Esophagus muscularis mucosa (tissue), 4 donors: ENCODE results near the gene FBXO24. TPM values are rescaled to one million over a fixed set of nuclear protein-coding genes. Genes with fewer than 3 reads are reported as not detected.

Experiments used
- DNase-seq: peaks from one replicate; pipeline ENCODE4 v3.0.0-alpha.2; 2017; ENCODE audit errors: extremely low spot score
- H3K27ac ChIP-seq, 4 donors: fragments of 200-600 bp; sonication (generic); replicated peaks in 1 of 4; 1 replicate in 3 of 4; 2 replicates in 1 of 4; pipeline ENCODE4 v1.5.1; 2016 to 2019; ENCODE audit warnings: mild to moderate bottlenecking in 1 of 4
- H3K27me3 ChIP-seq, 4 donors: fragments of 200-600 bp; sonication (generic); one replicate each; pipeline versions ENCODE4 v1.5.1 to v1.6.0; 2016 to 2019
- H3K36me3 ChIP-seq, 4 donors: fragments of 200-600 bp; sonication (generic); one replicate each; pipeline ENCODE4 v1.5.1; 2016 to 2019
- H3K4me1 ChIP-seq, 4 donors: fragments of 200-600 bp; sonication (generic); one replicate each; pipeline ENCODE4 v1.5.1; 2016 to 2019
- H3K4me3 ChIP-seq, 4 donors: fragments of 200-600 bp; sonication (generic); 1 replicate in 2 of 4; 2 replicates in 2 of 4; pipeline ENCODE4 v1.5.1; 2016 to 2019; ENCODE audit warnings: mild to moderate bottlenecking in 4 of 4, moderate library complexity in 1 of 4
- H3K9me3 ChIP-seq, 4 donors: fragments of 200-600 bp; sonication (generic); 1 replicate in 3 of 4; 2 replicates in 1 of 4; pipeline ENCODE4 v1.5.1; 2016 to 2019
- EP300 ChIP-seq: sonication (generic); formaldehyde crosslinking; IDR thresholded peaks from one replicate; pipeline ENCODE4 v1.6.1; 2017; ENCODE audit warnings: antibody characterized with exemption
- POLR2A ChIP-seq: fragments of 450-650 bp; IDR thresholded peaks from one replicate; pipeline ENCODE4 v1.6.1; 2017; ENCODE audit warnings: antibody characterized with exemption, moderate library complexity, mild to moderate bottlenecking, low read depth
- POLR2AphosphoS5 ChIP-seq, 2 donors: sonication (generic); formaldehyde crosslinking; IDR thresholded peaks; one replicate each; pipeline ENCODE4 v1.6.1; 2017; ENCODE audit warnings: antibody characterized with exemption in 2 of 2
- WGBS: methylation state at CpG from one replicate; pipeline ENCODE4 v1.1.5; 2018; 5-methylcytosine and 5-hydroxymethylcytosine counted together
- intact Hi-C: fragments of 100-400 bp; cut with DNase I; formaldehyde crosslinking; loops from one replicate; pipeline ENCODE4 v1.15.1; 2023
- total RNA-seq, 4 donors: library from RNA; depleted of rRNA; stranded (reverse); fragments of >200 nt; gene quantifications; one replicate each; pipeline versions ENCODE4 v1.1.0 to v1.2.1, GENCODE V29; 2016
- TF ChIP-seq, protein P1 (sequence below), 3 experiments: fragments of 200-600 bp in 2 of 3; fragments of 450-650 bp in 1 of 3; sonication (generic) in 2 of 3; IDR thresholded peaks; one replicate each; pipeline ENCODE4 v1.5.1; 2017 to 2019; ENCODE audit warnings: antibody characterized with exemption in 3 of 3, mild to moderate bottlenecking in 2 of 3, moderate library complexity in 1 of 3

Gene FBXO24
- total RNA-seq, 4 donors from 2014 or later, result 0.13 to 0.83 (median 0.48) TPM

DNA sequence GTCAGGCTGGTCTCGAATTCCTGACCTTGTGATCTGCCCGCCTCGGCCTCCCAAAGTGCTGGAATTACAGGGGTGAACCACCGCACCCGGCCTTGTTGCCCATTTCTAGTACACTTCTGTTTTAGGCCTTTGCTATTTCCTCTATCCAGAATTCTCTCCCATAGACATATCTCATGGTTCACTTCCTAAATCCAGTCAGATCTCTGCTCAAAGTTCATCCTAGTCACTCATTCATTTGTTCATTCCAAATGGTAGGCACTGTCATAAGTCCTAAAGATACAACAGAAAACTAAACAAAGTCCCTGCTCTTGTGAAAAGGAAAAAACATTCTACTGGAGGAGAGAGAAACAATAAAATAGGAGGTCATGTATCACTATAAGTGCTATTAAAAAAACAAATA is 23.8 kb downstream of the FBXO24 start:
- TF ChIP-seq POLR2A (no peak), EP300 (no peak), POLR2AphosphoS5 (IDR thresholded peaks at IDR 0.05) (no peak)
- TF ChIP-seq, protein P1, sequence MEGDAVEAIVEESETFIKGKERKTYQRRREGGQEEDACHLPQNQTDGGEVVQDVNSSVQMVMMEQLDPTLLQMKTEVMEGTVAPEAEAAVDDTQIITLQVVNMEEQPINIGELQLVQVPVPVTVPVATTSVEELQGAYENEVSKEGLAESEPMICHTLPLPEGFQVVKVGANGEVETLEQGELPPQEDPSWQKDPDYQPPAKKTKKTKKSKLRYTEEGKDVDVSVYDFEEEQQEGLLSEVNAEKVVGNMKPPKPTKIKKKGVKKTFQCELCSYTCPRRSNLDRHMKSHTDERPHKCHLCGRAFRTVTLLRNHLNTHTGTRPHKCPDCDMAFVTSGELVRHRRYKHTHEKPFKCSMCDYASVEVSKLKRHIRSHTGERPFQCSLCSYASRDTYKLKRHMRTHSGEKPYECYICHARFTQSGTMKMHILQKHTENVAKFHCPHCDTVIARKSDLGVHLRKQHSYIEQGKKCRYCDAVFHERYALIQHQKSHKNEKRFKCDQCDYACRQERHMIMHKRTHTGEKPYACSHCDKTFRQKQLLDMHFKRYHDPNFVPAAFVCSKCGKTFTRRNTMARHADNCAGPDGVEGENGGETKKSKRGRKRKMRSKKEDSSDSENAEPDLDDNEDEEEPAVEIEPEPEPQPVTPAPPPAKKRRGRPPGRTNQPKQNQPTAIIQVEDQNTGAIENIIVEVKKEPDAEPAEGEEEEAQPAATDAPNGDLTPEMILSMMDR (IDR thresholded peaks at IDR 0.05), result no peak
- no peak overlapping the region for H3K27ac ChIP-seq
- intact Hi-C loops, result loop anchor here (5.0 to 10.0 kb wide), 2 partner anchors 62 to 245 kb away; partner anchors contain the start of genes GNB2 and SLC12A9
- no peaks in the 10 kb centered on the region for H3K27me3 ChIP-seq
- no peak overlapping the region for H3K4me3 ChIP-seq
- no peaks in the 10 kb centered on the region for H3K9me3 ChIP-seq
- no peak for DNase-seq
- H3K36me3 ChIP-seq, result peaks cover 0 to 9% (median 2%) of the 10 kb centered on the region in 4 donors
- H3K4me1 ChIP-seq, result peaks cover 19 to 28% (median 25%) of the 10 kb centered on the region in 4 donors
- 97% methylated on average over 5 of the region's 5 CpGs for WGBS

DNA sequence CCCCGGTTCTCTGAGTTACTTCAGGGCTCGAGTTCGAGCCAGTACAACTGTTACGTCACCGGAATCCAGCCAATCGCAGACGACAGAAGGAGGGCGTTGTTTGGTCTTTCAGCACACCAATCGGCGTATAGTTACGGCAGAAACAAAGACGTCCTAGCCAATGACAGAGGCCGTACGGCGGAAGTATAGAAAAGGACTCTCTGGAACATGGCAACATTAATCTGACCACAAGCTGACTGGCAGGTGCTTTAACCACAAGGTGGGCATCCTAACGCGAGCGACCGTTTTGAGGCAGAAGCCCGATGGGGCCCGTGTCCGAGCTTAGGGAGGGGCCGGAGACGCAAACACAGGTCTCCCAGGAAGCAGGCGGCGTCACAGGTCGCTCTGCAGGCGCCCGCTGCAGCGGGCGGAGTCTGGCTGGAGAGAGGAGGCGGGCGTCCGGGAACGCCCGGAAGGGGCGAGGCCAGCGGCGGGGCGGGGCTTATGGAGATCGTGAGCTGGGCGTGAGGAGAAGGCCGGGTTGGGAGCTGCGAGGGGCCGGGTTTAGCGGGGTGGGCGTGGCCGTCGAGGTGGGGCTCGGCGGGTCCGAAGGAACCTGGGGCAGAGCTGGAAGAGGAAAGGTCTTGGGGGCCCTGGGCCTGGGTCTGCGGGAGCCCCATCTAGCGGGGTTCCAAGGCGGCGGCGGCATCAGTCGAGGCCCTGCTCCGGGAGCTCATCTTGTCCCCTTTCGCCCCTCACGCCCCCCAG is 26.0 kb downstream of the FBXO24 start, which contains the start of gene MOSPD3:
MOSPD3 (plus strand) TSS at position 558 of the 747 bp plus-strand sequence. CDS start 252 bp downstream, outside the sequence.
- Histone ChIP-seq H3K4me1 (peaks cover 14 to 17% (median 14%) of the 10 kb centered on the region in 4 donors), H3K27ac (peak within 1 kb of the TSS; percentile 91 to 95 (median 92)), H3K4me3 (peak within 1 kb of the TSS; percentile 65 to 83 (median 74)), H3K36me3 (peaks cover 0 to 19% (median 8%) of the 10 kb centered on the region in 4 donors), H3K27me3 (no peaks in the 10 kb centered on the region), H3K9me3 (no peaks in the 10 kb centered on the region)
- TF ChIP-seq POLR2A (peak; percentile 87), EP300 (no peak), POLR2AphosphoS5 (IDR thresholded peaks at IDR 0.05) (peak; percentile 77 to 93)
- TF ChIP-seq, protein P1 (IDR thresholded peaks at IDR 0.05), result peak in 1 of 3 experiments; percentile 13
- 0% methylated on average over 33 of the region's 61 CpGs for WGBS
- peak; percentile 100 for DNase-seq
- intact Hi-C loops, result loop anchor here (5.0 kb wide), 1 partner anchor 60 kb away; the partner anchor contains the start of gene GNB2

DNA sequence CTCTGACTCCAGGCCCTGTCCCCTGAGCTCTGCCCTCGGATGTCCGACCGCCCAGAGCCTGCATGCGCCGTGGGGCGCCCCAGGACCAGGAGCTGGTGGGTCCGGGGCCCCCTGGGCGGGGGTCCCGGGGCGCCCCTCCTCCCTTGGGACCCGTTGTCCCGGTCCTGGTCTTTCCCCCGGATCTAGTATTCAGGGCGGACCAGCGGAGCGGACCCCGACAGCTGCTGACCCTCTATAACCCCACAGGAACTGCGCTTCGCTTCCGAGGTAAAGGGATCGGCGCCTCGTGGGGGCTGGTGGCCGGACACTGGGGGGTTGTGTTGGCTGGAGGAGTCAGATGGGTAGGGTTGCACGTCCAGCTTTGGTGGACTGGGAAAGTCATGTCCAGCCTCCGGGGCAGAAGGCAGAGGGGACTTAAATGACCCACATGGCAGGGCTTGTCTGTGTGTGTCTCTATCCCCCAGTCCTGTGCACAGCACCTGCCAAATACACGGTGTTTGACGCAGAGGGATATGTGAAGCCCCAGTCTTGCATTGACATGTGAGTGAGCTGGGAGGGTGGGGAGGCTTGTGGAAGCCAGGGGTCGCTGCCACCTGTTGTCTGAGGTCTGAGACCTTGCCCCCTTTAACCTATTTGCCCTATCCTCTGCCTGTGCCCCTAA is 26.7 kb downstream of the FBXO24 start:
- Histone ChIP-seq H3K27ac (peak overlapping the region; percentile 91 to 95 (median 92)), H3K27me3 (no peaks in the 10 kb centered on the region), H3K4me3 (peak overlapping the region; percentile 65 to 83 (median 74)), H3K9me3 (no peaks in the 10 kb centered on the region), H3K36me3 (peaks cover 0 to 20% (median 8%) of the 10 kb centered on the region in 4 donors), H3K4me1 (peaks cover 14 to 17% (median 14%) of the 10 kb centered on the region in 4 donors)
- 7% methylated on average over 12 of the region's 29 CpGs for WGBS
- TF ChIP-seq EP300 (no peak), POLR2AphosphoS5 (IDR thresholded peaks at IDR 0.05) (no peak), POLR2A (no peak)
- TF ChIP-seq, protein P1 (IDR thresholded peaks at IDR 0.05), result no peak
- intact Hi-C loops, result loop anchor here (5.0 kb wide), 1 partner anchor 59 kb away; the partner anchor contains the start of gene GNB2
- no peak for DNase-seq

DNA sequence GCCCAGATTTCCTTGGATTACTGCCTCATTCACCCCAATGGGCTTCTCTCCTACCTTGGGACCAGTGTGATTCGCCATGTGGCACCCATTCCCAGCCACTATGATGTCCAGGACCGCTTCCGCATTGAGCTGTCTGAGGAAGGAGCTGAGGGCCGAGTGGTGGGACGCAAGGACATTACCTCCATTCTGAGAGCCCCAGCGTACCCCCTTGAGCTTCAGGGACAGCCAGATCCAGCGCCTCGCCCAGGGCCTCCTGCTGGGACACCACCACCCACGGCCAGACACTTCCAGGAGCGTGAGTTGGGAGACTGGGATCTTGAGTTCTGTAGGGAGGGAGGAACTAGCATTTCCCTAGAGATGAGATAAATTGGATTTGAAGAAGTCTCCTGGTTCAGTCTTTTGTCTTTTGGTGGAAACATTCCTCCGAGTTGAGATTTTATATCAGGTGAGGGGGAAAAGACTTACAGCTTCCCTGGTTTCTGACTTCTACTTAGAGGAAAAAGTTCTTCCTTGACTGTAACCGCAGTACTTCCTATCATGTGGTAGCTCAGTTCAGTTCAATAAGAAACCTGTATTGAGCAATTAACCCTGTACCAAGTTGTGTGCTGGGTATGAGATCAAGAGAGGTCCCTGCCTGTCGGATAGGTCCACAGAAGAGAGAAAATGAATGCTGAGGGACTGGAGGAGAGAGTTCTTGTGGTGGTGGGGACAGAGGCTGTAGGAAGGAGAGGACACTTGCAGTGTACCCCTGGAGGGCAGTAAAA is 27.5 kb downstream of the FBXO24 start:
- TF ChIP-seq, protein P1 (IDR thresholded peaks at IDR 0.05), result no peak
- no peak for TF ChIP-seq EP300
- no peak for TF ChIP-seq POLR2AphosphoS5 (IDR thresholded peaks at IDR 0.05)
- TF ChIP-seq POLR2A, result no peak
- WGBS, result 92% methylated on average over 13 of the region's 13 CpGs
- peaks cover 0 to 23% (median 8%) of the 10 kb centered on the region in 4 donors for H3K36me3 ChIP-seq
- DNase-seq, result no peak
- H3K27ac ChIP-seq, result no peak overlapping the region
- intact Hi-C loops, result loop anchor here (5.0 kb wide), 1 partner anchor 59 kb away; the partner anchor contains the start of gene GNB2
- H3K9me3 ChIP-seq, result no peaks in the 10 kb centered on the region
- H3K4me1 ChIP-seq, result peaks cover 14 to 17% (median 14%) of the 10 kb centered on the region in 4 donors
- H3K4me3 ChIP-seq, result peak overlapping the region; percentile 65 to 83 (median 74)
- H3K27me3 ChIP-seq, result no peaks in the 10 kb centered on the region
